Body of pancreas (tissue), 4 donors: Measurements from ENCODE around the gene GRAP2.

Experiments
- POLR2A ChIP-seq, 3 donors: fragments of 450-650 bp; IDR thresholded peaks; one replicate each; pipeline ENCODE4 v1.6.1; 2016; ENCODE audit warnings: antibody characterized with exemption in 3 of 3, mild to moderate bottlenecking in 2 of 3
- TF ChIP-seq, protein P1 (sequence below), 7 experiments: fragments of 450-650 bp in 4 of 7; fragments of 200-600 bp in 3 of 7; sonication (generic) in 3 of 7; IDR thresholded peaks; one replicate each; pipeline ENCODE4 v1.5.1; 2016 to 2019; ENCODE audit warnings: antibody characterized with exemption in 7 of 7

DNA sequence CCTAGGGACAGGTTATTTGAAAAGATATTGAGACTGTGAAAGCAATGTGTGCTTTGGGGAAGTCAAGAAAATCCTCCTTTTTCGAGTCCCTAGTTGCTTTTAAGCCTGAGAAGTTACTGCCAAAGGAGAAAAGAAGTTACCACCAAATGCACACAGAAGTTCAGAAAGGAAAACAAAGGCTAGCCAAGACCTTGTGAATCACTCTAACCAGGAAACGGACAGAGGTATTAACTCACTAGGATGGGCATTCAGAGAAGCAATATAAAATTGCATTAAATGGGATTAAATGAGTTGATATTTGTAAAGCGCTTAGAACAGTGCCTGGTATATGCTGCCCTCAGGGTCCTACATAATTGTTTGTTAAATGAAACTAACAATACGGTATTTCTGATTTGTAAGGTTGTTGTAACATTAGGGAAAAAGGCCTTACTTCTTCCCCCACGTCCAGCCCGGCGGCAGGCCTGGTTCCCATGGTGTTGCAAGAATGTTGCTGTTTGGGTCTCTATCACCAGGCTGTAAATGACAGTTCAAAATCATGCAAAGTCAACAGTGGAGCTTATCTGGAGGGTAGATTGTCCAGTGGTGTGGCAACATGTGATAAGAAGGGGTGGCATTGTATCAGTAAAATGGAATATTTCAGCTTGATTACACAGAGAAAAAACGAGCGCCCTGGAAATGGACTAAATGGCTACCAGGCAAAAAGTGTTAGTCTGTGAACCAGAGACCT, 66.4 kb downstream of the GRAP2 start:
- TF ChIP-seq POLR2A (IDR thresholded peaks at IDR 0.05): no peak
- TF ChIP-seq, protein P1, sequence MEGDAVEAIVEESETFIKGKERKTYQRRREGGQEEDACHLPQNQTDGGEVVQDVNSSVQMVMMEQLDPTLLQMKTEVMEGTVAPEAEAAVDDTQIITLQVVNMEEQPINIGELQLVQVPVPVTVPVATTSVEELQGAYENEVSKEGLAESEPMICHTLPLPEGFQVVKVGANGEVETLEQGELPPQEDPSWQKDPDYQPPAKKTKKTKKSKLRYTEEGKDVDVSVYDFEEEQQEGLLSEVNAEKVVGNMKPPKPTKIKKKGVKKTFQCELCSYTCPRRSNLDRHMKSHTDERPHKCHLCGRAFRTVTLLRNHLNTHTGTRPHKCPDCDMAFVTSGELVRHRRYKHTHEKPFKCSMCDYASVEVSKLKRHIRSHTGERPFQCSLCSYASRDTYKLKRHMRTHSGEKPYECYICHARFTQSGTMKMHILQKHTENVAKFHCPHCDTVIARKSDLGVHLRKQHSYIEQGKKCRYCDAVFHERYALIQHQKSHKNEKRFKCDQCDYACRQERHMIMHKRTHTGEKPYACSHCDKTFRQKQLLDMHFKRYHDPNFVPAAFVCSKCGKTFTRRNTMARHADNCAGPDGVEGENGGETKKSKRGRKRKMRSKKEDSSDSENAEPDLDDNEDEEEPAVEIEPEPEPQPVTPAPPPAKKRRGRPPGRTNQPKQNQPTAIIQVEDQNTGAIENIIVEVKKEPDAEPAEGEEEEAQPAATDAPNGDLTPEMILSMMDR (IDR thresholded peaks at IDR 0.05): no peak
